ENCODE data around the gene CARD8. TPM values are rescaled to one million over a fixed set of nuclear protein-coding genes. Genes with fewer than 3 reads are reported as not detected.
A peak's percentile ranks its signal among the peaks of the same experiment; 100 is the strongest.

The CARD8 gene
- total and polyA plus RNA-seq, 2 experiments from 2014 or later: 16.6 to 17.1 TPM

- H3F3A ChIP-seq (replicated peaks; ENCODE audit: low read depth): no peaks in the 10 kb centered on the region
- TF ChIP-seq, protein P1, sequence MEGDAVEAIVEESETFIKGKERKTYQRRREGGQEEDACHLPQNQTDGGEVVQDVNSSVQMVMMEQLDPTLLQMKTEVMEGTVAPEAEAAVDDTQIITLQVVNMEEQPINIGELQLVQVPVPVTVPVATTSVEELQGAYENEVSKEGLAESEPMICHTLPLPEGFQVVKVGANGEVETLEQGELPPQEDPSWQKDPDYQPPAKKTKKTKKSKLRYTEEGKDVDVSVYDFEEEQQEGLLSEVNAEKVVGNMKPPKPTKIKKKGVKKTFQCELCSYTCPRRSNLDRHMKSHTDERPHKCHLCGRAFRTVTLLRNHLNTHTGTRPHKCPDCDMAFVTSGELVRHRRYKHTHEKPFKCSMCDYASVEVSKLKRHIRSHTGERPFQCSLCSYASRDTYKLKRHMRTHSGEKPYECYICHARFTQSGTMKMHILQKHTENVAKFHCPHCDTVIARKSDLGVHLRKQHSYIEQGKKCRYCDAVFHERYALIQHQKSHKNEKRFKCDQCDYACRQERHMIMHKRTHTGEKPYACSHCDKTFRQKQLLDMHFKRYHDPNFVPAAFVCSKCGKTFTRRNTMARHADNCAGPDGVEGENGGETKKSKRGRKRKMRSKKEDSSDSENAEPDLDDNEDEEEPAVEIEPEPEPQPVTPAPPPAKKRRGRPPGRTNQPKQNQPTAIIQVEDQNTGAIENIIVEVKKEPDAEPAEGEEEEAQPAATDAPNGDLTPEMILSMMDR (conservative IDR thresholded peaks at IDR 0.05; ENCODE audit: low read depth in 2 of 2): peak; percentile 37 to 45
- TF ChIP-seq POLR2AphosphoS5 (IDR thresholded peaks at IDR 0.05; ENCODE audit: low read depth): no peak
- Mint-ChIP-seq H3K4me1 (no peaks in the 10 kb centered on the region), H3K9me3 (peaks cover 24% of the 10 kb centered on the region), H3K4me3 (no peak overlapping the region), H3K27ac (no peak overlapping the region), H3K36me3 (ENCODE audit: low read depth) (peaks cover 52% of the 10 kb centered on the region), H3K27me3 (ENCODE audit: insufficient read depth, low read depth, poor library complexity) (peaks cover 6% of the 10 kb centered on the region)
- no peak overlapping the region for H2AFZ ChIP-seq
- H3K27me3 ChIP-seq (ENCODE audit: insufficient read depth): no peaks in the 10 kb centered on the region
- H3K4me1 ChIP-seq (ENCODE audit: insufficient read depth): no peaks in the 10 kb centered on the region
- no peak overlapping the region for H3K27ac ChIP-seq (ENCODE audit: low read depth)
- peaks cover 3% of the 10 kb centered on the region; the same call in 1 of the 2 replicates for H4K20me1 ChIP-seq (replicated peaks; ENCODE audit: insufficient read depth)
- no peak overlapping the region for H3K4me3 ChIP-seq
- DNase-seq (ENCODE audit: low spot score) (peak; percentile 59), ATAC-seq (peak; percentile 56)
- no peaks in the 10 kb centered on the region for H3K9me2 ChIP-seq (ENCODE audit: insufficient read depth)
- no peaks in the 10 kb centered on the region for H3K79me2 ChIP-seq (replicated peaks; ENCODE audit: insufficient read depth)
- peaks cover 13% of the 10 kb centered on the region for H3K36me3 ChIP-seq (ENCODE audit: insufficient read depth)
- no peak overlapping the region for H3K4me2 ChIP-seq
Observed at GRCh38 chr19:48182434-48182833, 73.3 kb downstream of the CARD8 start.

DNA sequence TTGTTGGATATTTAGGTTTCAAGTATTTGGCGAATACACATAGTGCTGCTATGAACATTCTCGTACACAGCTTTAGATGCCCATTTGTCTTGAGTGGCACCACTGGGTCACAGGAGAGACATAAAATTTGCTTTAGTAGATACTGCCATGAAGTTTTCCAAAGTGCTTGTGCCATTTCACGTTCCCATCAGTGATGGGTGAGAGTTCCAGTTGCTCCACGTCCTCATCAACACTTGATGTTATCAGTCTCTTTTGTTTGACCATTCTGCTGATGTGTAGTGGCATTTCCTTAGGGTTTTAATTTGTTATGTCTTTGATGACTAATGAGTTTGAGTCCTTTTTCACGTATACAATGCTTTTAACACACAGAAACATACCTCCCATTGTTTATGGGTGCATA, 74.2 kb downstream of the CARD8 start:
- Histone ChIP-seq H3K27me3 (ENCODE audit: insufficient read depth) (no peaks in the 10 kb centered on the region), H3K9me2 (ENCODE audit: insufficient read depth) (no peaks in the 10 kb centered on the region), H3K4me3 (no peak overlapping the region), H3K4me1 (ENCODE audit: insufficient read depth) (no peaks in the 10 kb centered on the region), H3K79me2 (replicated peaks; ENCODE audit: insufficient read depth) (no peaks in the 10 kb centered on the region), H4K20me1 (replicated peaks; ENCODE audit: insufficient read depth) (peaks cover 3% of the 10 kb centered on the region; the same call in 1 of the 2 replicates), H3K4me2 (no peak overlapping the region), H3K36me3 (ENCODE audit: insufficient read depth) (peaks cover 13% of the 10 kb centered on the region), H2AFZ (no peak overlapping the region), H3F3A (replicated peaks; ENCODE audit: low read depth) (no peaks in the 10 kb centered on the region), H3K27ac (ENCODE audit: low read depth) (no peak overlapping the region)
- no peak for ATAC-seq
- Mint-ChIP-seq H3K27ac (no peak overlapping the region), H3K9me3 (peaks cover 24% of the 10 kb centered on the region), H3K4me1 (no peaks in the 10 kb centered on the region), H3K36me3 (ENCODE audit: low read depth) (peaks cover 55% of the 10 kb centered on the region), H3K27me3 (ENCODE audit: insufficient read depth, low read depth, poor library complexity) (peaks cover 7% of the 10 kb centered on the region), H3K4me3 (no peak overlapping the region)
- TF ChIP-seq EZH2phosphoT487 (IDR thresholded peaks at IDR 0.05; ENCODE audit: unreplicated experiment): no peak
- TF ChIP-seq NANOG (IDR thresholded peaks at IDR 0.05; ENCODE audit: borderline replicate concordance): no peak
- TF ChIP-seq CREB1 (CRISPR knock-in tag; IDR thresholded peaks at IDR 0.05; ENCODE audit: low read depth): no peak
- no peak for TF ChIP-seq ZNF114 (CRISPR knock-in tag; IDR thresholded peaks at IDR 0.05)
- TF ChIP-seq, protein P1 (conservative IDR thresholded peaks at IDR 0.05; ENCODE audit: low read depth in 2 of 2): no peak
- TF ChIP-seq JUNB (IDR thresholded peaks at IDR 0.05; ENCODE audit: unreplicated experiment): no peak
- no peak for DNase-seq (ENCODE audit: low spot score)

Measured in GM23338 (cell line).